Fibroblast of skin of back (primary cell): ENCODE measurements around the gene NUP50. TPM values are rescaled to one million over a fixed set of nuclear protein-coding genes. Genes with fewer than 3 reads are reported as not detected.
A peak's percentile ranks its signal among the peaks of the same experiment; 100 is the strongest.

Experiments
- DNase-seq: peaks from one replicate; pipeline ENCODE4 v3.0.0-alpha.2; 2013
- polyA plus RNA-seq, 2 experiments: library from polyadenylated mRNA; unstranded; fragments of 120-200 nt; gene quantifications; one replicate each; pipeline ENCODE4 v1.2.1, GENCODE V29; 2013; ENCODE audit not compliant: insufficient read length in 2 of 2

Gene NUP50, protein sequence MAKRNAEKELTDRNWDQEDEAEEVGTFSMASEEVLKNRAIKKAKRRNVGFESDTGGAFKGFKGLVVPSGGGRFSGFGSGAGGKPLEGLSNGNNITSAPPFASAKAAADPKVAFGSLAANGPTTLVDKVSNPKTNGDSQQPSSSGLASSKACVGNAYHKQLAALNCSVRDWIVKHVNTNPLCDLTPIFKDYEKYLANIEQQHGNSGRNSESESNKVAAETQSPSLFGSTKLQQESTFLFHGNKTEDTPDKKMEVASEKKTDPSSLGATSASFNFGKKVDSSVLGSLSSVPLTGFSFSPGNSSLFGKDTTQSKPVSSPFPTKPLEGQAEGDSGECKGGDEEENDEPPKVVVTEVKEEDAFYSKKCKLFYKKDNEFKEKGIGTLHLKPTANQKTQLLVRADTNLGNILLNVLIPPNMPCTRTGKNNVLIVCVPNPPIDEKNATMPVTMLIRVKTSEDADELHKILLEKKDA
- polyA plus RNA-seq (2013, experiment 1 of 2; ENCODE audit: insufficient read length), result 36.0 TPM
- 19.5 TPM for polyA plus RNA-seq (2013, experiment 2 of 2; ENCODE audit: insufficient read length)

DNA sequence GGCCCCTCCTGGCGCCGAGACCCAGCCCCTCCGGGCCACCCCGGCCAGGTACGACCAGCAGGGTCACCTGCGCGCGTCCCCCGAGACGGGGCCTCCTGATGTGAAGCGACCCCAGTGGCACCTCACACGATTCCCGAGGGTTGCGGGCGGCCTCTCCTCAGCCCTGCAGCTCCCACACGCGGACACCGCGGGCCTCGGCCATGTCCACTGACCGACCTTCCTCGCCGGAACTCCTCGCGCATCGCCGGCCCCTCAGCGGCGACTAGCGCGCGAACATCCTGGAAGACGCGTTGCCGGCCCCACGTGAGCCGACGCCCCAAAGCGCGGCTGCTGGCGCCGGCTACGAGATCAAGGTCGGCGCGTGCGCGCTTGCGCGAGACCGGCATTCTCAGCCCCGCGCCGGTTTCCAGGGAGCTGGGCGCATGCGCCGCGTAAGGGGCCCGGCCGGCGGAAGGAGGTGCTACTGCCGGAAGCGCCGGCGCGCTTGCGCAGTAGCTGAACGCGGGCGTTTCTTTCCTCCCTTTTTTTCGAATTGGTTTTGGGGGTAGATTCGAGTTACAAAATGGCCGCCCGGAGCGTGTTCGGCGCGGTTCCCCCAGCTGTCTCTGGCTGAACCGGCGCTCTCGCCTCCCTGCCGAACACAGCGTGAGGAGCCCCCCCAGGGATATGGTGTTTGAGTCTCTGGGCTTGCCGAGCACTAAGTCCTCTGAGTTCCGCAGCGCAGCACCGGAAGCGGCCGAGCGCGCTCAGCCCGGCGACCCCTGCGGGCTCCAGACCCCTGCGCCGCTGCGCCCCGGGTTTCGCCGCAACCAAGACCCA is at the start of gene NUP50:
Gene NUP50 (plus strand): TSS at position 475 of the 819 bp plus-strand sequence. CDS start 4,253 bp downstream, outside the sequence.
- peak; percentile 94 for DNase-seq

DNA sequence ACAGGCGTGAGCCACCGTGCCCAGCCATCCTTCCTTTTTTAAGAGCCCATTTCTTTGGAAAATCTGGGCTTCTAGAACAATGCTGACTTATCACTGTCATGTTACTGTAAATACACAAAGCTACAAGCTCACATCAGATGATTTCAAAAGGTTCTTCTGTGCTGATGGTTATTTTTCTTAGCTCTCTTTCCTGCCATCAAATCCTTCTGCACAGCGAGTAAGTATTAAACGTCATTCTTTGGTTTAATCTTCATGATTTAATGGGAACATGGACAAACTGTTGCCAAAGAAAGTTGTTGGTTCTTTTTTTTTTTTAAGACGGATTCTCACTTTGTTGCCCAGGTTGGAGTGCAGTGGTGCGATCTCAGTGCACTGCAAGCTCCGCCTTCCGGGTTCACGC is 43.3 kb upstream of the NUP50 start:
- no peak for DNase-seq

DNA sequence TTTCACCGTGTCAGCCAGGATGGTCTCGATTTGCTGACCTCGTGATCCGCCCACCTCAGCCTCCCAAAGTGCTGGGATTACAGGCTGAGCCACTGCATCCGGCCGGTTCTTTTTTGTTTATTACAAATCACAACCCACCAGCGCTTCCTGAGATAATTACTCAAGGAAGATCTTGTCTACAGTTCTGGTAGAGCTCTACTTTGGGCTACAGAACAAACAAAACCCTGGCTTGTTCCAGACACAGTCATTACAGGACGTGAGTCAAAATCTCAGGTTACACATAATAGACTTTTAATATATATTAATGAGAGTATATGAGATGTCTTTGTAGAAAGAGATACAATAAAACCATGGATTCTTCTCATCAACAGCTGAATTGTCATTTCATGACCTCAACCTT is 42.8 kb upstream of the NUP50 start:
- no peak for DNase-seq

DNA sequence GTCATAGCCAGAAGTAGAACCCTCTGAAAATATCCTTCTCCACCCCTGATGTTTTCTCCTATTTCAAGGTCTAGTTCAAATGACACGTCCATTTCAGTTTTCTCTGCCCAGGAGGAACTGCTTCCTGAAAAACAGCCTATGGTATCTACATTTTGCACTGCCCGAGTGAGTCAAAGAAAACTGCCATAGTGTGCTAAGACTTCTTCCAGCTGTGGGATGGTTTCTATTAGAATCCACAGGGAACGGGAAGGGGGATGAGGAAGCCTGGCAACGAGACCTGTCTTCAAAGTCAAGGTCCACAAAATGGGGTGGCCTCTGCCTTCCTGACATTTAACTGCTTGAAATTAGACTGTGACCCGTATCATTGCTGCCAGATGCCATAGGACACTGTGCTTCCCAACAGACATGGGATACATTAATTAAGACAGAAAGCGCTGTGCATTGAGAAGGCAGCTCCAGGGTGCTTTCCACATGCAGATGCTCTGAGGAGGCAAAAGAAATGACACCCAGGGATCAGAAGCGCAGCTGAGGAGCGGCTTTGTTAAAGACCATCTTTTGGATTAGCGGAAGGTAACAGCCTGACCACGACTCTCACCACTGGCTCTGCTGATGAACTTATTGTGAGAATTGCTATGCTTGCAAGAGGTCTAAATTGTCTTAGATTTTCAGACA is 39.4 kb upstream of the NUP50 start:
- DNase-seq, result no peak

- DNase-seq, result peak; percentile 70
Measured at GRCh38 chr22:45125188-45125587, 38.5 kb upstream of the NUP50 start.

- peak; percentile 83 for DNase-seq
Measured at GRCh38 chr22:45127866-45128265, 35.9 kb upstream of the NUP50 start.

DNA sequence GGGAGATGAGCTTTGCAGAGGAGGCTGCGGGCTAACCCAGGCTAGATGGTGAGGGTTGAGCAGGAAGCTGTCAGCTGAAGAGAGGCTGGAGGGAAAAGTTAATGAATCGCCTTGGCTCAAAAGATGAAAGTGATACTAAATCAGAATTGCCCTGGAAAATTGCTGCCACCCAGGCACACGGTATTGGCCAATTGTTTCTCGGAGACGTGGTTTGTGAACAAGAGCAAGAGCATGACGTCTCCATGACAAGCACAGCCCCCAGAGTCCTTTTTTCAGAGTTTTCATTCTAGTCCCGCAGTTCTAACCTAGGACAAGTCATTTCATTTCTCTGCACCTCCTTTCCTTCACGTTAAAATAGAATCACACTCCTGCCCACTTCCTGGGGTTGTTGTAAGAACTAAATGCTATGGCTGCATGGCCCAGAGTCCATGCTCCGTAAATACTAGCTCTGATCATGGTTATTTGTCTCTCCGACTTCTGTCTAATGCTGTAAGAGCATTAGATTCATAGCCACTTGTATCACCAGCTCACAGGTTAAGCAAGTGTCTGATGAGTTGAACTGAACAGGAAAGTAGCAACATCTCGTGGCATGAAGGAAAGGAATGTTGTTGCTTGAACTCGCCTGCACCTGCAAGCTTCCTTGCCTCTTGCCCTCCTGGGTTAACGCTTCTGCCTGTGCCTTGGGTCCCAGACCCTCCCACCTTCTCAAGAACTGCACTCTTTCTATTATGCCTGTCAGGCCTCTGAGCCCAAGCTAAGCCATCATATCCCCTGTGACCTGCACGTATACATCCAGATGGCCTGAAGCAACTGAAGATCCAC is 33.8 kb upstream of the NUP50 start:
- no peak for DNase-seq

- DNase-seq, result no peak
Measured at GRCh38 chr22:45130891-45131290, 32.8 kb upstream of the NUP50 start.

DNA sequence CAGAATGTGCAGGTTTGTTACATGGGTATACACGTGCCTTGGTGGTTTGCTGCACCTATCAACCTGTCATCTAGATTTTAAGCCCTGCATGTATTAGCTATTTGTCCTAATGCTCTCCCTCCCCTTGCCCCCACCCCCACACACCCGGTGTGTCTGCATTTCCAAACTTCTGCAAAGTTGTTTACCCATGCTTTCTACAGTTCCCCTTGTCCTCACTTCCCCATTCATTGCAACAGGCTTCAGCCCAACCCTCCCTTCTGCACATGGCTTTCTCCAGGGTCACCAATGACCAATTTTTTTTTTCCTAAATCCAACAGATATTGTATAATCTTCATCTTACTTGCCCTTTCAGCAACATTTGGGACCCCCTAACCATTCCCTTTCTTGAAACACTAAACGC is 32.0 kb upstream of the NUP50 start:
- DNase-seq, result no peak

- no peak for DNase-seq
Measured at GRCh38 chr22:45134313-45134712, 29.4 kb upstream of the NUP50 start.

- DNase-seq, result no peak
Measured at GRCh38 chr22:45136594-45136993, 27.1 kb upstream of the NUP50 start.

GRCh38 chr22:45139693-45140092 is 24.0 kb upstream of the NUP50 start:
- no peak for DNase-seq

- no peak for DNase-seq
Measured at GRCh38 chr22:45142376-45142775, 21.3 kb upstream of the NUP50 start.

DNA sequence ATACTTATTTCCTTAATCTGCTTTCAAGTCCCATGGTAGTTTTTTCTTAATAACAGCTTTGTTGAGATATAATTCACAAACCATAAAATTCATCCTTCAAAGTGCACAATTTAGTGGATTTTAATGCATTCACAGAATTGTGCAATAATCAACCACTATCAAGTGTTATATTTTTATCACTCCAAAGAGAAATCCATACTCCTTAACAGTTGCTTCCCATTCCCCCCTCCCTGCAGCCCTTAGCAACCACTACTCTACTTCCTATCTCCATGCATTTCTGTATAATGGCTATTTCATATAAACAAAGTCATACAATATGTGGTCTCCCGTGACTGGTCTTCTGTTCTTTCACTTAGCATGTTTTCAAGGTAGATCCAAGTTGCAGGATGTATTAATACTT is 18.8 kb upstream of the NUP50 start:
- no peak for DNase-seq

DNA sequence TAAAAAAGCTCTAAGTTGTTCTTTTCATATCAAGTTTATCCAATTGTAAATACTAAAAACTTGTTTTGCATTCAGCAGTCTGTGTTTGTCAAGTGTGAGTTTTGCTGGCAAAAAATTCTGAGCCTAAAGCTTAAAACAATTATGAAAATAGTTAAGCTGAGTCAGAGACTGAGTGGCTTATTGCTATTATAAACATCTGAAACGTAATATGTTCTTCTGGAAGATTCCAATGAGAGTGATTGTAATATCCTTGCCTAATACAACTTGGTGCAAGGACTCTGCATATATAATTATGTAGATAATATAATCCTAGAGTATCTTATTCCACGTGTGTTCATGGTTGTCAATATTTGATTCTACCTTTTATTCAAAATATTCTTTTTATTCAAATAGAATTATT is 14.1 kb upstream of the NUP50 start:
- DNase-seq, result peak; percentile 27

- no peak for DNase-seq
Measured at GRCh38 chr22:45150139-45150538, 13.6 kb upstream of the NUP50 start.

- DNase-seq, result no peak
Measured at GRCh38 chr22:45151503-45151902, 12.2 kb upstream of the NUP50 start.

GRCh38 chr22:45154383-45154782 is 9.3 kb upstream of the NUP50 start:
- peak; percentile 61 for DNase-seq

- no peak for DNase-seq
Measured at GRCh38 chr22:45155050-45155840, 8.5 kb upstream of the NUP50 start.

DNA sequence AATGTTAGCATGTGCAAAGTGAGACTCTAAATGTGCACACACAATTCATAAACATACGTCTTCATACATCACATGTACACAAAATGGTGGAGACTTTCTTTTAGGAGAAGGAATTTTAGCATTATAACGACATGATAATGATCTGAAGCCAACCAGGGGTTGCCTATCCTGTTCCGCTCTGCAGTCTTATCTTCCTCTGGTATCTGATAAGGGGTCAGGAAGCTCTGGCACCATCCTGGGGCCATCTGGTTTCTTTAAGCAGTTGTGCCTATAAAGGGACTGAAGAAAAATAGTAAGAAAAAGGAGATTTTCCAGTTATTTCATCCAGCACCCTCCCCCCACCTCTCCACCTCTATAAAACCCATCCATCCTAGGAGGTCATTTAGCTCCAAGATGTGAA is 5.8 kb upstream of the NUP50 start:
- DNase-seq, result no peak
